Measurements from ENCODE around the gene SC5D. TPM values are rescaled to one million over a fixed set of nuclear protein-coding genes. Genes with fewer than 3 reads are reported as not detected.

SC5D gene, protein sequence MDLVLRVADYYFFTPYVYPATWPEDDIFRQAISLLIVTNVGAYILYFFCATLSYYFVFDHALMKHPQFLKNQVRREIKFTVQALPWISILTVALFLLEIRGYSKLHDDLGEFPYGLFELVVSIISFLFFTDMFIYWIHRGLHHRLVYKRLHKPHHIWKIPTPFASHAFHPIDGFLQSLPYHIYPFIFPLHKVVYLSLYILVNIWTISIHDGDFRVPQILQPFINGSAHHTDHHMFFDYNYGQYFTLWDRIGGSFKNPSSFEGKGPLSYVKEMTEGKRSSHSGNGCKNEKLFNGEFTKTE
- 44.3 and 68.2 TPM in 2 replicates for total RNA-seq

GRCh38 chr11:121292495-121293287 is at the start of gene SC5D:
TSS of gene SC5D (plus strand) at chr11:121292771. CDS start at chr11:121303376, 10,605 bp downstream.

Other genes starting within 250 kb of the SC5D start
- 0.19 and 0.85 TPM in 2 replicates for gene TECTA, start 191.5 kb upstream of the SC5D start, total RNA-seq
- 1.7 and 5.2 TPM in 2 replicates for gene SORL1, start 159.5 kb downstream of the SC5D start, total RNA-seq